Erythroblast (primary cell): ENCODE data around the gene DUSP6.
A peak's percentile ranks its signal among the peaks of the same experiment; 100 is the strongest.

ENCODE experiments used
- DNase-seq, 2 experiments: peaks; one replicate each; lab custom pipeline; 2025; lab: John Stamatoyannopoulos, UW
- GATA1 ChIP-seq: IDR thresholded peaks from 2 replicates; pipeline ENCODE4 v1.6.1; 2011; ENCODE audit warnings: low read depth, mild to moderate bottlenecking, control low read depth, low read length, moderate library complexity
- POLR2A ChIP-seq: IDR thresholded peaks from 2 replicates; pipeline ENCODE4 v1.6.1; 2011; ENCODE audit warnings: mild to moderate bottlenecking, low read length

The DUSP6 gene

GRCh38 chr12:89323568-89324218, 28.6 kb downstream of the DUSP6 start:
- no peak for TF ChIP-seq POLR2A
- DNase-seq: no peak

- DNase-seq: no peak
- TF ChIP-seq POLR2A: no peak
- no peak for TF ChIP-seq GATA1
These were observed 31.6 kb downstream of the DUSP6 start for GRCh38 chr12:89320735-89321134.

GRCh38 chr12:89319606-89320005, 32.7 kb downstream of the DUSP6 start:
- TF ChIP-seq GATA1 (no peak), POLR2A (no peak)
- DNase-seq: no peak

- TF ChIP-seq GATA1 (no peak), POLR2A (no peak)
- no peak for DNase-seq
These were observed 33.2 kb downstream of the DUSP6 start for GRCh38 chr12:89319122-89319521.

DNA sequence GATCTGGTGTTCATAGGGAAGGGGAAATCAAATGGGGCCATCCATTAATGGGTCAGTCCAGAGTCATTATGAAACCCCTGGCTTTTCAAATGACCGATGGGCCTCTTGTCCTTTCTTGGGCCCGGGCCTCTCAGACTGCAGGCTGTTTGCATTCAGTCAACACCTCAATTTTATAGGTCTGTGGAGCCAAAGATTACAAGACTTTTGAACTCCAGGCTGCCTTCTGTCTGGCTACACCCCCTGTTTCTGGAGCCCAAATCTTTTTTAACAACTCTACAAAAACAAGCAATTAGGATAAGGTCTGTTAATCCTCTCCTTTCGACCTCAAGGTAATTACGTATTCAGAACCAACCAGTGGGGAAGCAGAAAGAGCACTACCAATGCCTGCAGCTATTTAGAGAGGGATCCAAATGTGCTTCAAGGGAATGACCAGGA, 35.6 kb downstream of the DUSP6 start:
- DNase-seq: no peak
- TF ChIP-seq GATA1 (no peak), POLR2A (no peak)

- TF ChIP-seq GATA1: no peak
- TF ChIP-seq POLR2A: no peak
These were observed 38.1 kb downstream of the DUSP6 start for GRCh38 chr12:89314060-89314761.

GRCh38 chr12:89311703-89312293, 40.5 kb downstream of the DUSP6 start:
- TF ChIP-seq GATA1 (no peak), POLR2A (no peak)
- no peak for DNase-seq

More at GRCh38 chr12:89314060-89314761, 38.1 kb downstream of the DUSP6 start:
- no peak for DNase-seq

DNA sequence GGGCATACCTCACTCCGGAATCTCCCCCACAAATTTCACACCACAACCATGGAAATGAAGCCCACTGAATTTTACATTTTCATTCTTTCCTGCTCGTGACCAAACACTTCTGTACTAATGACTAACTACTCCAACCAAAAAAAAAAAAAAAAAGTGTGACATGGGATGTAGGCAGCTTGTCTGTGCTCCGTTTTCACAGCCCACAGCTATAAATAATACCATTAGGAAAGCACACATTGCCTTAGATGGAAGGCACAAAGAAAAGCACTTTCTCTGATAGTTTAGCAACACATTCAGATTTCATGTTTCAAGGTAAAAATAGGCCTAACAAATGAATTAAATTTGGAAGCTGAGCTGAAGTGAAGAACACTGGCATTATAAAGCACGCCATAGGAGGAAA, 42.5 kb downstream of the DUSP6 start:
- TF ChIP-seq GATA1: no peak
- DNase-seq: no peak

GRCh38 chr12:89309440-89309802, 42.9 kb downstream of the DUSP6 start:
- no peak for DNase-seq
- TF ChIP-seq GATA1 (no peak), POLR2A (no peak)

DNA sequence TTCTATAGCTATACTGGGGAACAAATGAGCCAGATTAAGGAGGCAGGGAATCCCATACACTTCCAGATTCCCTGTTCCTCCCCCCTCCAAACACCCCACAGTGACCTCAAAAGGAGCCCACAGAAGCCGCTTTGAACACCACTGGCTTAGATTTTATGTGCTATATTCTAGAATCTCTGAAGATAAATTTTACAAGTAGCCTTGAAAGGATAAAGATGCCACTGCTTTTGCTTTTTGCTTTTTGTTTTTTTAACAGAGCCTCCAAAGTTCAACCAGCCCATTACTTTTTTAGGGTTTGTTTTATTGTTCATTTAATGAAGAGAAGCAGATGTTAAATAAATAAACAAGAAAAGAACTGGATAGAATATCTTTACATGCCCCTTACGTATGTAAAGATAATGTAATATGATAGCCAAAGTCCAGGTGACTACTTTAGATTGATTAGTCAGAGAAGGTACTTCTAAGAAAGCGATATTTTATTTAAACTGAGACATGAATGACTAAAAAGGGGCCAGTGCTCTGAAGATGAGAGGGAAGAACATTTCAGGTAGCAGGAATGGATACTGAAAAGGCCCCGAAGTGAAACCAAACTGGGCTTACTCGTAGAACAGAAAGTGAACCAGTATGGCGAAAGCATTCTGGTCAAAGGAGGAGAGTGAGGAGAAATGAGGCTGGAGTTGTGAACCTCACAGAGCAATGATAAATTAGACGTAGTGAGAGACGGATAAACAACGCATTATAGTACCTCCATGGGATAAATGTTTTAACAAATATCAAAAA, 44.6 kb downstream of the DUSP6 start:
- TF ChIP-seq GATA1 (no peak), POLR2A (no peak)
- DNase-seq: no peak

- TF ChIP-seq POLR2A (no peak), GATA1 (no peak)
- DNase-seq: no peak
These were observed 45.4 kb downstream of the DUSP6 start for GRCh38 chr12:89306827-89307473.

- no peak for DNase-seq
- TF ChIP-seq GATA1: no peak
- TF ChIP-seq POLR2A: no peak
These were observed 46.9 kb downstream of the DUSP6 start for GRCh38 chr12:89305373-89305772.

DNA sequence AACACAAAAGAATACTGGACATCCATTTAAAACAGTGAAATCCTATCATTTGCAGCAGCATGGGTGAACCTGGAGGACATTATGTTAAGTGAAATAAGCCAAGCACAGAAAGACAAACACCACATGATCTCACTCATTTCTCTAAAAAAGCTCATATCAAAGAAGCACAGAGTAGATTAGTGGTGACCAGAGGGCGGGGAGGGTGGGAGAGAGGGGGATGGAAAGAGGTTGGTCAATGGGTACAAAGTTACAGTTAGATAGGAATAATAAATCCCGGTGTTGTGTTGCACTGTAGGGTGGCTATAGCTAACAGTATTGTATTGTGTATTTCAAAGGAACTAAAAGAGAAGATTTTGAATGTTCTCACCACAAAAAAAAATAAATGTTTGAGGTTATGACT, 52.4 kb downstream of the DUSP6 start:
- TF ChIP-seq POLR2A: no peak
- TF ChIP-seq GATA1: no peak
- peak in 1 of 2 experiments; percentile 7 for DNase-seq

GRCh38 chr12:89299417-89299816, 52.9 kb downstream of the DUSP6 start:
- DNase-seq: no peak
- no peak for TF ChIP-seq GATA1
- TF ChIP-seq POLR2A: no peak
